ENCODE measurements around the gene NAA15.

DNA sequence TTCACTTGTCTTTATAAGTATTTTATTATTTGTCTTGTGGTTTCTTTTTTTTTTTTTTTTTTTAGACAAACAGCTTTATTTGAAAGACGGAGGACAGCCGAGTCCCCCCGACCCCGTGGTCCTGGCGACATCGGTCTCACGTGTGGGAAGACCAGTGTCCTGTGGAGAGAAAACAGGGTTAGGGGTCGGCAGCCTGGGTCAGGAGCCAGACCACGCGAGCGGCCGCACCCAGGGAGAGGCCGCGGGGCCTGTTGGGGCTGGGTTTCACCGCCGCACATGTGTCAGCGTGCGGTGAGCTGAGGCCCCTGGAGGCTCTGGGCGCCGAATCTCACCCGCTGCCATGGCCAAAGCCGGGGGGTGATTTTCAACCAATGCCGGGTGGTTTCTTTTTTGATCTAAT lies 134.8 kb downstream of the NAA15 start:
- TF ChIP-seq GABPA (IDR thresholded peaks at IDR 0.05; ENCODE audit: low read depth), result no peak
- TF ChIP-seq, protein P1, sequence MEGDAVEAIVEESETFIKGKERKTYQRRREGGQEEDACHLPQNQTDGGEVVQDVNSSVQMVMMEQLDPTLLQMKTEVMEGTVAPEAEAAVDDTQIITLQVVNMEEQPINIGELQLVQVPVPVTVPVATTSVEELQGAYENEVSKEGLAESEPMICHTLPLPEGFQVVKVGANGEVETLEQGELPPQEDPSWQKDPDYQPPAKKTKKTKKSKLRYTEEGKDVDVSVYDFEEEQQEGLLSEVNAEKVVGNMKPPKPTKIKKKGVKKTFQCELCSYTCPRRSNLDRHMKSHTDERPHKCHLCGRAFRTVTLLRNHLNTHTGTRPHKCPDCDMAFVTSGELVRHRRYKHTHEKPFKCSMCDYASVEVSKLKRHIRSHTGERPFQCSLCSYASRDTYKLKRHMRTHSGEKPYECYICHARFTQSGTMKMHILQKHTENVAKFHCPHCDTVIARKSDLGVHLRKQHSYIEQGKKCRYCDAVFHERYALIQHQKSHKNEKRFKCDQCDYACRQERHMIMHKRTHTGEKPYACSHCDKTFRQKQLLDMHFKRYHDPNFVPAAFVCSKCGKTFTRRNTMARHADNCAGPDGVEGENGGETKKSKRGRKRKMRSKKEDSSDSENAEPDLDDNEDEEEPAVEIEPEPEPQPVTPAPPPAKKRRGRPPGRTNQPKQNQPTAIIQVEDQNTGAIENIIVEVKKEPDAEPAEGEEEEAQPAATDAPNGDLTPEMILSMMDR (IDR thresholded peaks at IDR 0.05; ENCODE audit: insufficient read depth, low read length), result no peak
- TF ChIP-seq POLR2AphosphoS5 (IDR thresholded peaks at IDR 0.05; ENCODE audit: low read depth), result no peak

Data from HL-60 (cell line).